Keratinocyte (primary cell): ENCODE measurements around the gene SHC3. TPM values are rescaled to one million over a fixed set of nuclear protein-coding genes. Genes with fewer than 3 reads are reported as not detected.

ENCODE experiments used
- DNase-seq: peaks from one replicate; pipeline ENCODE4 v3.0.0-alpha.2; 2011; ENCODE audit warnings: low read depth, missing footprints, low spot score
- FAIRE-seq: peaks from 2 replicates; lab custom pipeline; 2011; peaks lifted over from hg19 to GRCh38; lab: Jason Lieb, UNC
- H2AFZ ChIP-seq: 2 replicates; pipeline ENCODE4 v1.6.0; 2012; ENCODE audit warnings: low read length, control low read depth, inconsistent platforms; ENCODE audit not compliant: control insufficient read depth
- H3K27ac ChIP-seq: 2 replicates; pipeline ENCODE4 v1.5.1; 2011; ENCODE audit warnings: low read length; ENCODE audit not compliant: control insufficient read depth, insufficient read depth
- H3K27me3 ChIP-seq: 3 replicates; pipeline ENCODE4 v1.6.0; 2011; ENCODE audit warnings: low read length; ENCODE audit not compliant: control insufficient read depth, insufficient read depth; ENCODE audit errors: extremely low read depth
- H3K36me3 ChIP-seq, 2 experiments: 2 replicates in 1 of 2; 3 replicates in 1 of 2; pipeline ENCODE4 v1.5.1; 2011; ENCODE audit warnings: low read length in 2 of 2, mild to moderate bottlenecking in 1 of 2; ENCODE audit not compliant: control insufficient read depth in 2 of 2, insufficient read depth in 2 of 2; ENCODE audit errors: extremely low read depth in 1 of 2
- H3K4me1 ChIP-seq: 3 replicates; pipeline ENCODE4 v1.5.1; 2011; ENCODE audit warnings: low read length; ENCODE audit not compliant: control insufficient read depth, insufficient read depth; ENCODE audit errors: extremely low read depth
- H3K4me2 ChIP-seq: 3 replicates; pipeline ENCODE4 v1.6.0; 2011; ENCODE audit warnings: low read depth, low read length; ENCODE audit not compliant: control insufficient read depth, insufficient read depth; ENCODE audit errors: extremely low read depth
- H3K4me3 ChIP-seq, 3 experiments: fragments of 200-600 bp in 1 of 3; sonication (generic) in 1 of 3; 2 replicates in 2 of 3; 3 replicates in 1 of 3; pipeline ENCODE4 v1.5.1; 2011 to 2016; ENCODE audit warnings: low read length in 3 of 3, mild to moderate bottlenecking in 3 of 3, control low read depth in 2 of 3, inconsistent platforms in 1 of 3, low read depth in 1 of 3, mixed read lengths in 1 of 3, mixed run types in 1 of 3, moderate library complexity in 1 of 3; ENCODE audit not compliant: control insufficient read depth in 2 of 3, insufficient read depth in 2 of 3; ENCODE audit errors: extremely low read depth in 1 of 3
- H3K79me2 ChIP-seq: 2 replicates; pipeline ENCODE4 v1.6.0; 2012; ENCODE audit warnings: low read length; ENCODE audit not compliant: control insufficient read depth, insufficient read depth
- H3K9ac ChIP-seq: 3 replicates; pipeline ENCODE4 v1.6.0; 2011; ENCODE audit warnings: low read length; ENCODE audit not compliant: control insufficient read depth, insufficient read depth; ENCODE audit errors: extremely low read depth
- H3K9me1 ChIP-seq: 3 replicates; pipeline ENCODE4 v1.6.0; 2011; ENCODE audit warnings: low read length; ENCODE audit not compliant: control insufficient read depth, insufficient read depth; ENCODE audit errors: extremely low read depth
- H3K9me3 ChIP-seq: 2 replicates; pipeline ENCODE4 v1.5.1; 2012; ENCODE audit warnings: low read depth, low read length; ENCODE audit not compliant: control insufficient read depth
- H4K20me1 ChIP-seq: 3 replicates; pipeline ENCODE4 v1.6.0; 2011; ENCODE audit warnings: low read length; ENCODE audit not compliant: control insufficient read depth, insufficient read depth; ENCODE audit errors: extremely low read depth
- EZH2 ChIP-seq: IDR thresholded peaks from one replicate; pipeline ENCODE4 v1.6.1; 2012; ENCODE audit warnings: inconsistent platforms, mild to moderate bottlenecking, low read length, moderate library complexity
- dilution Hi-C: fragments of 300-500 bp; cut with MboI; formaldehyde crosslinking; loops from one replicate; pipeline ENCODE4 v1.7.0; 2020; ENCODE audit warnings: low sequenced_read_pairs; ENCODE audit not compliant: extremely low pct_ligation_motif_present
- polyA plus RNA-seq, 5 experiments: library from polyadenylated mRNA; depleted of rRNA in 3 of 5; stranded (reverse) in 3 of 5; stranded (forward) in 1 of 5; unstranded in 1 of 5; fragments of >200 nt; gene quantifications; 1 replicate in 1 of 5; 2 replicates in 3 of 5; 3 replicates in 1 of 5; pipeline versions ENCODE4 v1.2.1 to v1.2.3, GENCODE V29; 2011 to 2012; ENCODE audit warnings: missing spikeins in 2 of 5, low read depth in 1 of 5, low replicate concordance in 1 of 5
- TF ChIP-seq, protein P1 (sequence below), 3 experiments: IDR thresholded peaks in 1 of 3; conservative IDR thresholded peaks in 1 of 3; optimal IDR thresholded peaks in 1 of 3; 2 replicates in 2 of 3; 3 replicates in 1 of 3; pipeline versions ENCODE3 to v1.5.1; 2011; ENCODE audit warnings: low read length in 3 of 3, mild to moderate bottlenecking in 3 of 3, moderate library complexity in 2 of 3, control low read depth in 1 of 3, inconsistent platforms in 1 of 3; ENCODE audit not compliant: insufficient read depth in 2 of 3; ENCODE audit errors: extremely low read depth in 1 of 3

SHC3 gene
- polyA plus RNA-seq, 1 donor (not counting 4 experiments of a cell fraction or from before 2014, with no cell fraction given), result 0.03 TPM

GRCh38 chr9:89165341-89165740, 13.3 kb downstream of the SHC3 start:
- Histone ChIP-seq H3K4me1 (peaks cover 4% of the 10 kb centered on the region), H4K20me1 (no peaks in the 10 kb centered on the region), H3K9me3 (no peaks in the 10 kb centered on the region), H3K9ac (no peak overlapping the region), H3K27me3 (no peaks in the 10 kb centered on the region), H3K9me1 (no peaks in the 10 kb centered on the region), H3K4me3 (no peak overlapping the region), H2AFZ (no peak overlapping the region), H3K27ac (no peak overlapping the region), H3K79me2 (no peaks in the 10 kb centered on the region), H3K4me2 (no peak overlapping the region), H3K36me3 (no peaks in the 10 kb centered on the region)
- FAIRE-seq, result no peak
- no peak for DNase-seq
- TF ChIP-seq, protein P1, sequence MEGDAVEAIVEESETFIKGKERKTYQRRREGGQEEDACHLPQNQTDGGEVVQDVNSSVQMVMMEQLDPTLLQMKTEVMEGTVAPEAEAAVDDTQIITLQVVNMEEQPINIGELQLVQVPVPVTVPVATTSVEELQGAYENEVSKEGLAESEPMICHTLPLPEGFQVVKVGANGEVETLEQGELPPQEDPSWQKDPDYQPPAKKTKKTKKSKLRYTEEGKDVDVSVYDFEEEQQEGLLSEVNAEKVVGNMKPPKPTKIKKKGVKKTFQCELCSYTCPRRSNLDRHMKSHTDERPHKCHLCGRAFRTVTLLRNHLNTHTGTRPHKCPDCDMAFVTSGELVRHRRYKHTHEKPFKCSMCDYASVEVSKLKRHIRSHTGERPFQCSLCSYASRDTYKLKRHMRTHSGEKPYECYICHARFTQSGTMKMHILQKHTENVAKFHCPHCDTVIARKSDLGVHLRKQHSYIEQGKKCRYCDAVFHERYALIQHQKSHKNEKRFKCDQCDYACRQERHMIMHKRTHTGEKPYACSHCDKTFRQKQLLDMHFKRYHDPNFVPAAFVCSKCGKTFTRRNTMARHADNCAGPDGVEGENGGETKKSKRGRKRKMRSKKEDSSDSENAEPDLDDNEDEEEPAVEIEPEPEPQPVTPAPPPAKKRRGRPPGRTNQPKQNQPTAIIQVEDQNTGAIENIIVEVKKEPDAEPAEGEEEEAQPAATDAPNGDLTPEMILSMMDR (optimal IDR thresholded peaks at IDR 0.05 in 1 of 3, IDR thresholded peaks at IDR 0.05 in 1 of 3, conservative IDR thresholded peaks at IDR 0.05 in 1 of 3; ENCODE audit: extremely low read depth in 1 of 3, insufficient read depth in 2 of 3, low read length in 3 of 3), result no peak
- no peak for TF ChIP-seq EZH2
- dilution Hi-C loops, result no loop called here

- Histone ChIP-seq H2AFZ (no peak overlapping the region), H3K27ac (no peak overlapping the region), H3K9me3 (no peaks in the 10 kb centered on the region), H3K4me3 (no peak overlapping the region), H3K9ac (no peak overlapping the region), H3K9me1 (no peaks in the 10 kb centered on the region), H3K4me1 (no peaks in the 10 kb centered on the region), H3K27me3 (no peaks in the 10 kb centered on the region), H3K4me2 (no peak overlapping the region), H4K20me1 (no peaks in the 10 kb centered on the region), H3K79me2 (no peaks in the 10 kb centered on the region), H3K36me3 (no peaks in the 10 kb centered on the region)
- DNase-seq (no peak), FAIRE-seq (no peak)
- TF ChIP-seq, protein P1 (optimal IDR thresholded peaks at IDR 0.05 in 1 of 3, IDR thresholded peaks at IDR 0.05 in 1 of 3, conservative IDR thresholded peaks at IDR 0.05 in 1 of 3; ENCODE audit: extremely low read depth in 1 of 3, insufficient read depth in 2 of 3, low read length in 3 of 3), result no peak
- no peak for TF ChIP-seq EZH2
- dilution Hi-C loops, result no loop called here
These were observed 17.4 kb downstream of the SHC3 start for GRCh38 chr9:89161221-89161620.
